Activated naive CD4-positive, alpha-beta T cell treated with anti-CD3 and anti-CD28 coated beads, Interleukin-2, amount 50 U/mL, for 24 hours (primary cell): ENCODE data around the gene RUVBL1.
A peak's percentile ranks its signal among the peaks of the same experiment; 100 is the strongest.

Experiments used
- H3K27ac Mint-ChIP-seq: one replicate; pipeline ENCODE4 v1.8.0; 2021; ENCODE audit warnings: mild to moderate bottlenecking, mixed read lengths
- H3K27me3 Mint-ChIP-seq: one replicate; pipeline ENCODE4 v1.8.0; 2021; ENCODE audit warnings: mixed read lengths
- H3K36me3 Mint-ChIP-seq: one replicate; pipeline ENCODE4 v1.8.0; 2021; ENCODE audit warnings: mixed read lengths
- H3K4me1 Mint-ChIP-seq: one replicate; pipeline ENCODE4 v1.8.0; 2021; ENCODE audit warnings: mixed read lengths
- H3K4me3 Mint-ChIP-seq: one replicate; pipeline ENCODE4 v1.8.0; 2021; ENCODE audit warnings: mild to moderate bottlenecking, mixed read lengths
- H3K9me3 Mint-ChIP-seq: one replicate; pipeline ENCODE4 v1.8.0; 2021; ENCODE audit warnings: mixed read lengths

Gene RUVBL1

DNA sequence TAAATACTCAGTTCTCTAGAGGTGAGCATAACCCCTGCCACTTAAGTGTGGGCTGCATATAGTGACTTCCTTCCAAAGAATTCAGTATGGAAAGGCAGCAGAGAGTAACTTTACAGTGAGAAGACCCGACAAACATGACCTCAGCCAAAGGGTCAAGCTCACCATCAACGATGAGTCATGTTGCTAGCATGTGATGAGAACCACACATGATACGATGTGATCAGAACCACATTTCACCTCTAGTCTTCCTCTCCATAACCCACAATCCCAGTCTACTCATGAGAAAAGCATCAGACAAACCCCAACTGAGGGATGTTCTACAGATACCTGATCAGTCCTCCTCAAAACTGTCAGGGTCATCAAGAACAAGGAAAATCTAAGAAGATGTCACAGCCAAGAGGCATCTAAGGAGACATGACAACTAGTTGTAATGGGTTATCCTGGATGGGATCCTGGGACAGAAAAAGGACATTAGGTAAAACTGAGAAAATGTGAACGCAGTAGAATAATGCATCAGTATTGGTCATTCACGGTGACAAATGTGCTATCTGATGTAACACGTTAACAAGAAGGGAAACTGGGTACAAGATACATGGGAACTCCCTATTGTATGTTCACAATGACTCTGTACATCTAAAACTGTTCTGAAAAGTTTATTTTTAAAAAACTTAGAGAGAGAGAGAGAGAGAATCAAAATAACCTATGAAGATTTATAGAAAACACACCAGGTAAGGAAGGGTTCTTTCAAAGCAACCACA, 43.1 kb downstream of the RUVBL1 start:
- H3K9me3 Mint-ChIP-seq: no peaks in the 10 kb centered on the region
- peaks cover 25% of the 10 kb centered on the region for H3K36me3 Mint-ChIP-seq
- H3K4me1 Mint-ChIP-seq: peaks cover under 1% of the 10 kb centered on the region
- H3K27ac Mint-ChIP-seq: no peak overlapping the region
- H3K27me3 Mint-ChIP-seq: no peaks in the 10 kb centered on the region
- no peak overlapping the region for H3K4me3 Mint-ChIP-seq

DNA sequence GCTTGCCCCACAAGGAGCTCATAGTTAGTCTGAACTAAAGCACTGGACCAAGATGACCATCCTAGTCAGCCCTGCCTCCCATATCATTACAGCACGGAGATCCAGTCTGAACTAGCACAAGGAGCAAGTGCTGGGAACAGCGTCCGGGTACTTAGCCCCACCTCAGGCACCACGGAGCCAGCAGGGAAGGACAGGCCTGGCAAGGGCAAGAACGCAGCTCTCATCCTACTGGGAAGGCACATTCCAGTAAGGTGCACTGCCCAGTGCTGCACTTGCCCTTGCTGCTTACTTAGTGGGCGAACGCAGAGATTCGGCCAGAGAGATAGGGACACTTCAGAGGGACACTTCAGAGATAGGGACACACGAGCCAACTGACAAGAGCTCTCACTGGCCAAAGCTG, 43.8 kb downstream of the RUVBL1 start:
- H3K27me3 Mint-ChIP-seq: no peaks in the 10 kb centered on the region
- peaks cover 23% of the 10 kb centered on the region for H3K36me3 Mint-ChIP-seq
- H3K9me3 Mint-ChIP-seq: no peaks in the 10 kb centered on the region
- no peak overlapping the region for H3K27ac Mint-ChIP-seq
- H3K4me1 Mint-ChIP-seq: peaks cover 7% of the 10 kb centered on the region
- H3K4me3 Mint-ChIP-seq: no peak overlapping the region

DNA sequence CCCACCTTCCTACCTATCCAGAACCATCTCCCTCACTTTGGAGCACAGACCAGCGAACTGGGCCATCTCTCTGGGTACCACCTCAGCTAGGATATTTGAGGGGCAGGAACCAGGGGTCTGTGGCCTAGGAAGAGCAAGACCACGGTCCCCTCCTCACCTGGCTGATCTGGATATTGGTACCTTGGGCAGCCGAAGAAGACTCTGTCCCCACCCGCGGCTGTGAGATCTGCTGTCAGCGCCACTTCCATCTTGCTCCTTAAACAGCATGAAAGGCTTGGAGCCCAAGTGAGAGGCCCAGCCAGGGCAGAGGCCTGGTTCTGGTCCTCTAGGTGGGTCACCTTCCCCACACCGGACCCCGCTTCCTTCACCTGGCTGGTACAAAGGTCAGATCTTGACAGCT, 44.7 kb downstream of the RUVBL1 start:
- Mint-ChIP-seq H3K9me3 (no peaks in the 10 kb centered on the region), H3K4me1 (peaks cover 8% of the 10 kb centered on the region), H3K36me3 (peaks cover 20% of the 10 kb centered on the region), H3K27ac (no peak overlapping the region), H3K4me3 (no peak overlapping the region), H3K27me3 (no peaks in the 10 kb centered on the region)

DNA sequence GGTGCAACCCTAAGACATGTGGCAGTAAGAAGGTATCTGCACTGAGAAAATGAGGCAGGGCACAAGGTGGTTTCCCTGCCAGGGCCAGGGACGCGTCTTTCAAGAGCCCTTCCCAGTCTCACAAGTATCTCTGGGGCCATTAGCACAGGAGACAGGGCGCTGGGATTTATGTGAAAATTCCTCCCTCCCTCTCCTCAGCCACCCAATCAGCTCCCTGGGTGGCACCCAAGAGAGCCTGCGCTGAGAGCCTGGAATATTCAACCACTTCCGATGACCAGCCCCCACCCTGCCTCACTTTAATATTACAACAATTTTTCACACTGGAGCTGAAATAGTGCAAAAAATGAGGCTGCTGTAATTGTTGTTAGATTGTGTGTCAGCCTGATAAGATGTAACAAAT, 45.3 kb downstream of the RUVBL1 start:
- Mint-ChIP-seq H3K27me3 (no peaks in the 10 kb centered on the region), H3K4me3 (no peak overlapping the region), H3K4me1 (peaks cover 8% of the 10 kb centered on the region), H3K36me3 (peaks cover 20% of the 10 kb centered on the region), H3K27ac (no peak overlapping the region), H3K9me3 (no peaks in the 10 kb centered on the region)

DNA sequence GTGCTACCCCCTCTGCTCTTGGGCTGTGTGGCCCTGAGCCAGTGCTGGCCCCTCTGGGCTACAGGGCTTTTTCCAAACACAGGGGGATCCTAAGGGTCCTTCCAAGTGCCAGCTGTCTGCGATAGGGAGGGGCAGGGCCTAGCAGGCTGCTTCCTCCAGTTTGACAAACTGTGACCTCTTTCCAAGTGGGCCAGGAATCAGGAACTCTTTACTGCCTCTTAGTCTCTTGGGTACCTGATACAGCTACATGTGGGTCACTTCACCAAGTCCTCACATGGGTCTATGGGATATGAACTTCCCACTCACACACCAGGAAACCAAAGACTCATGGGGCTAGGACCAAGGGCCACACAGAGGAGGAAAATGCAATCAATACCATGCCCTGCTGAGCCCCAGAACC, 45.9 kb downstream of the RUVBL1 start:
- Mint-ChIP-seq H3K27me3 (no peaks in the 10 kb centered on the region), H3K36me3 (peaks cover 15% of the 10 kb centered on the region), H3K9me3 (no peaks in the 10 kb centered on the region), H3K4me3 (no peak overlapping the region), H3K4me1 (peaks cover 8% of the 10 kb centered on the region), H3K27ac (peak overlapping the region; percentile 51)

DNA sequence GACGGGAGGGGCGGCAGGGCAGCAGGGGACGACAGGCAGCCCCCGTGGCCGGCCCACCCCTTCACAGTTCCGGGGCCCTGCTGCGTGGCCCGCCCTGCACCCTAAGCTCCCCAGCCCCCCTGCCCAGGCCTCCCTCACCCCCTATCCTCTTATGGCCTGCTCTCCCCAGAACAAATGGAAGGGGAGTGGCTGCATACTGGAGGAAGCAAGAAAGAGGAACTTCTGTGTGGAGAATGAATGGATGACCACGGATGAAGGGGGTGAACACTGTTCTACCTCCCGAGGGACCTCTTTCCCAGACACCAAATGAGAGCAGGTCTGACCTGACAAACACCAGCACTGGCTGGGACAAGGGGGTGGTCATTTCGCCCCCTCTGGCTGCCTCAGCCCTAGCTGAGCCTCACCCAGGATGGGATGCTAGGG, 46.4 kb downstream of the RUVBL1 start:
- Mint-ChIP-seq H3K9me3 (no peaks in the 10 kb centered on the region), H3K27me3 (no peaks in the 10 kb centered on the region), H3K36me3 (peaks cover 13% of the 10 kb centered on the region), H3K4me1 (peaks cover 8% of the 10 kb centered on the region), H3K27ac (no peak overlapping the region), H3K4me3 (peak overlapping the region; percentile 36)

DNA sequence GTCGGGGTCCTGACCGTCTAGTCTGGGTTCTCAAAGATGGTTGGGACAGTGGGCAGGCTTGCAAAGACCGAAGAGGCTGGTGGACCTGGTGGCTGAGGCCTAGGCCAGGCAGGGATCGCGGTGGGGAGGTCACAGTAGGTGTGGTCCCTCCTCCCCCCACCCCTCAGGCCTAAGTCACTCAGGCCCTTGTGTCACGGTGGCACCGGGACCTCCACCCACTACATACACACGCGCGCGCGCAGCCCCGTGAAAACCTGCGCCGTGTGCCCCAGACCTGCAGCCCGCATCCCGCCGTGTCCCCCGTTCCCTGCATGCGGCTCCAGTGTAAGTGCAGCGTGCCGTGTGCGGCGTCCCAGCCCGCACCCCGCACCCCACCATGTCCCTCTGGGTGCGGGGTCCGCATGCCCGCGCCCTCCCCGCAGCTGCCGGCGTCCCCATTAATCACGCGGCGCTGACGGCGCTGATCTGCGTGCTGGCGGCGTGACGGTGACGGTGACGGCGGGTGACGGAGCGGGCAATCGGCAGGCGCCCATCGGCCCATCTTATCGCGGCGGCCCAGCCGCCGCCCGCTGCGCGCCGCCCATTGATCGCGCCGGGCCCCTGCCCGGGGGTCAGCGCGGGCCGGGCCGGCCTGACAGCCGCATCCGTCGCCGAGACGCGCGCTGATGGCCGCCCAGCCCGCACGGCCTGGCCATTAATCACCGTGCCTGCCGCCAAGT, 47.0 kb downstream of the RUVBL1 start:
- Mint-ChIP-seq H3K4me3 (peak overlapping the region; percentile 76), H3K4me1 (peaks cover 8% of the 10 kb centered on the region), H3K9me3 (no peaks in the 10 kb centered on the region), H3K27me3 (no peaks in the 10 kb centered on the region), H3K27ac (no peak overlapping the region), H3K36me3 (peaks cover 13% of the 10 kb centered on the region)

DNA sequence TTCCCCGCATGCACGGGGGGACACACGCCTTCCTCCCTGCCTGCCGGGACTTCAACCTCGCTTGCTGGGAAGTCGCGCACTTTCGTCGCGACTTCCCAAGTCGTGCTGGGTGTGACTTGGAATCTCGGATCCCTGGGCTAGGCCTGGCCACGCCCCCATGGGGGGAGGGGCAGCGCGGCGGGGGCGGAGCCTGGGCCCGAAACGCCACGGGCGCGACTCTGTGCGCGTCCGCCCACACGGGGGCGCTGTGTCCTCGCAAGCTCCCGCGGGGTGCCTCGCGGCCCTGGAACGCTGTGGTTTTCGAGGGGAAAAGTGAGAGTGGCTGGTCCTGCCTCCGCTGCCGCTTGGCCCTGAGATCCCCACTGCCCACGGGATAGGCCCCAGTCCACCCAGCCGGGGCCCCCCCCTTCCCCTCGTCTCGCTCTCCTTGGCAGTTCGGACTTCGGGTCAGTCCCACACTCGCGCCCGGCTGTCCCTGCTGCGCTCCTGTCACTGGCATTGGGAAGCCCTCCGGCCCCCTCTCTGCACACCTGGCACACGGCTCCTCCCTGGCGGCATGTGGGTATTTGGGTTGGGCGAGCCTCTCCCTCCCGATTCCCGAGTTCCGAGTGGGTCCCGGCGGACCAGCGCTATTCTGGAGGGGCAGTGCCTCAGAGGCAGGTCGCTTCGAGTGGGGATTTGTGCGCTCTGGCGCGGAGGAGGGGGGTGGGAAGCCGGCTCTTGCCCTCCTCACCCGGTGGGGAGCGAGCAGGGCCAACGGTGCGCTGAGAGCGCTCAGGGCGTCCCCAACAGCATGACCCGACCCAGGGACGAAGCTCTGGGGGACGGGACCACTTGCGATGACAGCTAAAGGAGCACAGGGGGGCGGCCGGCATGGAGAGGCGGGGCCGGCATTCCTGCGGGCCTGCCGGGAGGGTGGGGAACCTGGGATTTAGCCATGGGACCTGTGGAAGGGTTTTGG, 47.8 kb downstream of the RUVBL1 start:
- no peaks in the 10 kb centered on the region for H3K9me3 Mint-ChIP-seq
- peak overlapping the region; percentile 76 for H3K4me3 Mint-ChIP-seq
- H3K27ac Mint-ChIP-seq: no peak overlapping the region
- peaks cover 8% of the 10 kb centered on the region for H3K4me1 Mint-ChIP-seq
- H3K36me3 Mint-ChIP-seq: peaks cover 12% of the 10 kb centered on the region
- H3K27me3 Mint-ChIP-seq: no peaks in the 10 kb centered on the region

DNA sequence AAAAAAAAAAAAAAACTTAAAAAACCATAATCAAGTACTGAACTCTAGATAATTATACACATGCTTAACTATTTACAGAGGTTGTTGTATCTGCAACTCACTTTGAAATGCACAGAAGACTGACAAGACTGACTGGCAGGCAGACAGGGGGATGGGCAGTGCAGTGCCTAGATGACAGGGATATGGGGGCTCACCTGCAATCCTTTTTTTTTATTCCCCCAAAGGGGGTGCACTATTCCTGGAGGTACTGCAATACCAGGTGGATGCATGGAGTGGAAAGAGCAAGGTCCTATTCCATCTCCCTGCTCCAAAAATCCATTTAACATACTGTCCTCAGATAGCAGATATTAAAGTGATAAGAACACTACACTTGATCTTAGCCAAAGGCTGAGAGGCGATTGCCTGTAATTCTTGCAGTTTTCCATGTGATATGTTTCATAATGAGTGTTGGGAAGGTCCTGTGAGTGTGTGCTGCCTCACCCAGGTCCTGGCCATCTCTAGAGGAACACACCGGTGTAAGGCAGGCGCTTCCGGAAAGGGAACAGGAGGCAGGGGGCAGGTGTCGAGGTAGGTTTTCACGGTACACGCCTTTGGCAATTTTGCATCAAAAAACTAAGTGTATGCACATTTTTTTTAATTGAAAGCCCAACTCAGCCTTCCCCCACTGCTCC, 48.6 kb downstream of the RUVBL1 start:
- Mint-ChIP-seq H3K36me3 (peaks cover 8% of the 10 kb centered on the region), H3K4me1 (peaks cover 8% of the 10 kb centered on the region), H3K9me3 (no peaks in the 10 kb centered on the region), H3K4me3 (peak overlapping the region; percentile 76), H3K27me3 (no peaks in the 10 kb centered on the region), H3K27ac (no peak overlapping the region)

DNA sequence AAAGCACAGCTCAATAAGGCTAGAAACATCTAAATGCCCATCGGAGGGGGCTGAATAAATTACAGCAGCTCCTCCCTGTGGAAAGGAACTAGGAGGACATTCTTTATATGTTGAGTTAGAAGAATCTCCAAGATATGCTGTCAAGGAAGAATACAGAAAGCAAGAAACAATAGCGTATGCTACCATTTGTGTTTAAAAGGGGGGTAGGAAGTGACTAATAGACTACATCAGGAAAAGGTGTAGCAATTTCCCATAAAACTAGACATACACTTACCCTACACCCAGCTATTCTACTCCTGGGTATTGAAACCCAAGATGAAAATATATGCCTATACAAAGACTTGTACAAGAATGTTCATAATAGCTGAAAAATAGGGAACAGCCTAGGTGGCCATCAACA, 49.8 kb downstream of the RUVBL1 start:
- Mint-ChIP-seq H3K9me3 (no peaks in the 10 kb centered on the region), H3K4me3 (no peak overlapping the region), H3K4me1 (peaks cover 8% of the 10 kb centered on the region), H3K36me3 (peaks cover 5% of the 10 kb centered on the region), H3K27me3 (no peaks in the 10 kb centered on the region), H3K27ac (no peak overlapping the region)

DNA sequence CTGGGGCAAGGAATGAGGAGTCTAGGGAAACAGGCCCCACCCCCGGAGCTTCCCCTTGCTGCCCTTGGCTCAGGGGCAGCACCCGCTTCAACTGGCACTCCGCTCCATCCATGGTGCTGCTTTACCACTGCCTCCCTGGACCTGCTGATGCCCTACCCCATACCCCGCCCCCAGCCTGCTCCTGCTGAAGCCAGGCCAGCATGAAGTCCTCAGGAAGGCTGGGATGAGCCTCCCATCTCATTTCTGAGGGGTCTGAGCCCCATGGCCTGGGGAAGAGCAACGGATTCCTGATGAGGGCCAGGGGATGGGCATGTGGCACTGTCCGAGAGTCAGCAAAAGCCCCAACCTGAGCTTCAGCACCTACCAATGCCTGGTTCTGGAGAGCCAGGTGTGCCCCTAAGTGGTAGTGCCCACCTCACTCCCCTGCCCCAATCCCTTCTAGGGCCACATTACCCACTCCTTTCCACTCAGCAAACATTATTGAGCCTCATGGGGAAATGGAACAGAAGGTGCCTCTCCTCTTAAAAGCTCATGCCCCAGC, 50.4 kb downstream of the RUVBL1 start:
- no peak overlapping the region for H3K27ac Mint-ChIP-seq
- H3K9me3 Mint-ChIP-seq: no peaks in the 10 kb centered on the region
- H3K36me3 Mint-ChIP-seq: peaks cover 3% of the 10 kb centered on the region

DNA sequence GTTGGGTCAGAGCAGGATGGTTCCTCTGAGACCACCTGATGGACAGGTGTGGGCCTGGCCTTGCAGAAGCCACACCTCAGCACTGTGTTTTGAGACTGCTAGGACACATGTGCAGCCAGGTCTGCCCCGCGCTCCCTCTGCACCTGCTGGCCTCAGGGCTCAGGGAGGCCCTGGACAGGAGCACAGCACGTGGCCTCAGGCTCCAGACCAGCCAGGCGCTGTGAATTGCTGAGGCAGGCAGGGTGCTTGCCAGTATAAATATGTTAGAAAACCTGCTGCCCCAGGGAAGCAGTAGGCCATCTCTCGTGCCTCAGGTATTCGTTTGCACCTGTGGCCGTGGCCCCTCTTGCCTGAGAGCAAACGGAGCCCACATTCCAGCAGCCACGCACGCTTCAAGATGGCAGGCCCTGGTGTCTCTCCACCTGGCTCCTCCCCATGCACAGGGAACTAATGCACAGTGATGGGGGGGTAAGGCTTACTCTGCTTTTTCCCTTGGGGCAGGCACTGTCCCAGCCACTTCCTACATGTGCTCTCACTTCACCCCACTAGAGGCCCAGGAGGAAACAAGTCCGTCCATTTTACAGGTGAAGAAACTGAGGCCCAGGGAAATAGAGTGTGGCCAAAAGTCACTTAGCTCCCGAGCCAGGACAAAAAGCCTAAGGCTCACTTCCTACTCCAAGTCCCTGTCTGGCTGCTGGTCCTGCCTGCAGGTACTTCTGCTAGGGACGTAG, 51.0 kb downstream of the RUVBL1 start:
- Mint-ChIP-seq H3K4me3 (no peak overlapping the region), H3K27ac (no peak overlapping the region), H3K9me3 (no peaks in the 10 kb centered on the region), H3K36me3 (peaks cover 3% of the 10 kb centered on the region), H3K4me1 (peaks cover 8% of the 10 kb centered on the region), H3K27me3 (no peaks in the 10 kb centered on the region)

More for the DNA sequence above, 50.4 kb downstream of the RUVBL1 start:
- Mint-ChIP-seq H3K4me3 (no peak overlapping the region), H3K4me1 (peaks cover 8% of the 10 kb centered on the region), H3K27me3 (no peaks in the 10 kb centered on the region)

DNA sequence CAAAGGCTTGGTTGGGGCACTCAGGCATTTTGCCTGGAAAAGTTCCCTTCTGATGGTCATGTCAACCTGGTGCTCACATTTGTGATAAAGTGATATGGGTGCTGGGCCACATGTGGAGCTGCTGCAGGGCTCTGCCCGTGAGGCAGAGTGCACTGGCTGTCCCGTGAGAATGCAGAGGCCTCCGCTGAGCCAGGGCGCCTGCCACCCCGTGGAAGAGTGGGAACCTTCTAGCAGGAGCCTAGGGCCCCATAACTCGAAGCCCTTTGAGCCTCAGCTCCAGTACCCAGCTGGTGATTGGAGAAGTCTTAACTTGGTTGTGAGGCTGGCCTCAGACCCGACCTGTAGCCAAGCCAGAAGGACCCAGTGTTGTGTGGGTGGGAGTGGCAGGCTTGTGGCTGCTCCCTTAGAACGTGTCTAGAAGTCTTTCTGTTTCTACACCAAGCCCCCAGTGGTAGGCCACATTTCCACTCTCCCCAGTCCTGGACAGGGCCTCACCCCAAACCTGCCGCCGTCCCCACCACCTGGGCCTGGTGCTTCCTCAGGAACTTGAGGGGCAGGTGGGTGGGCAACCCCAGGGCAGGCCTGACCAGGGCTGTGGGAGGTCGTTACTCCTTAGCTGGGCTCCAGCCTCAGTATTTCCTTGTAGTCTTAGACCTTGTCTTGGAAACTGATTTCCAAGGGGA, 51.7 kb downstream of the RUVBL1 start:
- Mint-ChIP-seq H3K4me1 (peaks cover 12% of the 10 kb centered on the region), H3K27ac (no peak overlapping the region), H3K27me3 (no peaks in the 10 kb centered on the region), H3K36me3 (peaks cover 8% of the 10 kb centered on the region), H3K4me3 (no peak overlapping the region), H3K9me3 (no peaks in the 10 kb centered on the region)
